Upper lobe of right lung (tissue), 1 donor: Measurements from ENCODE around the gene SKI. TPM values are rescaled to one million over a fixed set of nuclear protein-coding genes. Genes with fewer than 3 reads are reported as not detected.

Experiments used
- ATAC-seq: fragments of 200-7000 bp; cut with Tn5 transposase; one replicate; pipeline ENCODE4 v1.9.1; 2020; ENCODE audit warnings: mild to moderate bottlenecking, moderate library complexity
- DNase-seq: peaks from one replicate; pipeline ENCODE4 v3.0.0-alpha.2; 2020
- H3K27ac ChIP-seq: fragments of 200-600 bp; one replicate; pipeline ENCODE4 v1.8.0; 2022
- H3K27me3 ChIP-seq: fragments of 200-600 bp; one replicate; pipeline ENCODE4 v1.8.0; 2022; ENCODE audit warnings: mild to moderate bottlenecking
- H3K36me3 ChIP-seq: fragments of 200-600 bp; one replicate; pipeline ENCODE4 v1.8.0; 2022
- H3K4me1 ChIP-seq: fragments of 200-600 bp; one replicate; pipeline ENCODE4 v1.8.0; 2022
- H3K4me3 ChIP-seq: fragments of 200-600 bp; one replicate; pipeline ENCODE4 v1.8.0; 2022; ENCODE audit warnings: mild to moderate bottlenecking
- H3K9me3 ChIP-seq: fragments of 200-600 bp; one replicate; pipeline ENCODE4 v1.8.0; 2022
- intact Hi-C: fragments of 100-400 bp; cut with DNase I; formaldehyde crosslinking; loops from one replicate; pipeline ENCODE4 v1.11.0; 2022
- total RNA-seq: library from RNA; stranded (reverse); fragmentation: NEBNext Ultra II Directional; extraction: Animal tissue kit (Norgen Biotek cat#: 25700); gene quantifications from one replicate; pipeline ENCODE4 v1.2.1, GENCODE V29; 2021
- TF ChIP-seq, protein P1 (sequence below): fragments of 200-600 bp; IDR thresholded peaks from one replicate; pipeline ENCODE4 v1.8.0; 2022; ENCODE audit warnings: antibody characterized with exemption
- donor health status: DM: no; HTN: yes; CAD: no; lungs with severe emphysema.

The SKI gene
- total RNA-seq, 1 donor from 2014 or later, result 89.6 TPM

GRCh38 chr1:2337501-2337900 lies 109.4 kb downstream of the SKI start:
- ATAC-seq (no peak), DNase-seq (no peak)
- H3K4me3 ChIP-seq, result no peak overlapping the region
- intact Hi-C loops, result no loop called here
- no peaks in the 10 kb centered on the region for H3K4me1 ChIP-seq
- TF ChIP-seq, protein P1, sequence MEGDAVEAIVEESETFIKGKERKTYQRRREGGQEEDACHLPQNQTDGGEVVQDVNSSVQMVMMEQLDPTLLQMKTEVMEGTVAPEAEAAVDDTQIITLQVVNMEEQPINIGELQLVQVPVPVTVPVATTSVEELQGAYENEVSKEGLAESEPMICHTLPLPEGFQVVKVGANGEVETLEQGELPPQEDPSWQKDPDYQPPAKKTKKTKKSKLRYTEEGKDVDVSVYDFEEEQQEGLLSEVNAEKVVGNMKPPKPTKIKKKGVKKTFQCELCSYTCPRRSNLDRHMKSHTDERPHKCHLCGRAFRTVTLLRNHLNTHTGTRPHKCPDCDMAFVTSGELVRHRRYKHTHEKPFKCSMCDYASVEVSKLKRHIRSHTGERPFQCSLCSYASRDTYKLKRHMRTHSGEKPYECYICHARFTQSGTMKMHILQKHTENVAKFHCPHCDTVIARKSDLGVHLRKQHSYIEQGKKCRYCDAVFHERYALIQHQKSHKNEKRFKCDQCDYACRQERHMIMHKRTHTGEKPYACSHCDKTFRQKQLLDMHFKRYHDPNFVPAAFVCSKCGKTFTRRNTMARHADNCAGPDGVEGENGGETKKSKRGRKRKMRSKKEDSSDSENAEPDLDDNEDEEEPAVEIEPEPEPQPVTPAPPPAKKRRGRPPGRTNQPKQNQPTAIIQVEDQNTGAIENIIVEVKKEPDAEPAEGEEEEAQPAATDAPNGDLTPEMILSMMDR, result no peak
- no peak overlapping the region for H3K27ac ChIP-seq
- no peaks in the 10 kb centered on the region for H3K36me3 ChIP-seq
- no peaks in the 10 kb centered on the region for H3K9me3 ChIP-seq
- H3K27me3 ChIP-seq, result no peaks in the 10 kb centered on the region

- no peaks in the 10 kb centered on the region for H3K27me3 ChIP-seq
- no peaks in the 10 kb centered on the region for H3K4me1 ChIP-seq
- H3K36me3 ChIP-seq, result no peaks in the 10 kb centered on the region
- ATAC-seq (no peak), DNase-seq (no peak)
- H3K9me3 ChIP-seq, result no peaks in the 10 kb centered on the region
- TF ChIP-seq, protein P1, result no peak
- intact Hi-C loops, result no loop called here
- no peak overlapping the region for H3K4me3 ChIP-seq
- H3K27ac ChIP-seq, result no peak overlapping the region
Observed at GRCh38 chr1:2339206-2340085, 111.3 kb downstream of the SKI start.

DNA sequence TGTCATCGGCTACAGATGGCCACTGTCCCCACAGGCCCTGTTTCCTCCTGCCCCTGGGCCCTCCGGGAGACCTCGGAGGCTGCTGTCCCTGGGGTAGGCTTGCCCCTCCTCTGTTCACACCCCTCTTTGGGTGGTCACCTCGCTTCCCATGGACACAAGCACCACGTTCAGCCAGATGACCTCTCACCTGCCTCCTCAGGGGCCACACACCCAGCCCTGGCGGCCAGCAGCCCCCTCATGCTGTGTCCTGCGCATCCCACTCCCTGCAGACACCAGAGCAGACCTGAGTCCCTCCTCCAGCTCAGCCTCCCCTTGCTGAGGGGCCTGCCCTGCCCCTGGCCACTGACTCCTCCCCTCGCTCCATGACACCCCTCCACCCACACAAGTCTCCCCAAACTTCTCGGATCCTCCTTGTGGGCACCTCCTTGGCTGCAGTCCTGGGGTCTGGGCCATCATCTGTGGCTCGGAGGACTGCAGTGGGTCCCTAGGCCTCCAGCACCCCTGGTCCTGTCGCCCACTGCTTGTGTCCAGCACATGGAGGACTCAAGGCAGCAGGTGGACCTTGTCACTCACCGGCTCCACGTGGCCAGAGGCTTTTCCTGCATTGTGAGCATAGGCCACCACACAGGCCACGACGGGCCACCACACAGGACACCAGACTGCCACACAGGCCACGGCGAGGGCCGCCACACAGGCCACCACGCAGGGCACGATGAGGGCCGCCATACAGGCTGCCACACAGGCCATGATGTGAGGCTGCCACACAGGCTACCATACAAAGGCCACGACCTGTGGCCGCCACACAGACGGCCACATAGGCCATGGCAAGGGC lies 112.2 kb downstream of the SKI start:
- Histone ChIP-seq H3K27ac (no peak overlapping the region), H3K4me1 (no peaks in the 10 kb centered on the region), H3K36me3 (no peaks in the 10 kb centered on the region), H3K27me3 (no peaks in the 10 kb centered on the region), H3K4me3 (no peak overlapping the region), H3K9me3 (no peaks in the 10 kb centered on the region)
- ATAC-seq (no peak), DNase-seq (no peak)
- TF ChIP-seq, protein P1, result no peak
- intact Hi-C loops, result no loop called here

DNA sequence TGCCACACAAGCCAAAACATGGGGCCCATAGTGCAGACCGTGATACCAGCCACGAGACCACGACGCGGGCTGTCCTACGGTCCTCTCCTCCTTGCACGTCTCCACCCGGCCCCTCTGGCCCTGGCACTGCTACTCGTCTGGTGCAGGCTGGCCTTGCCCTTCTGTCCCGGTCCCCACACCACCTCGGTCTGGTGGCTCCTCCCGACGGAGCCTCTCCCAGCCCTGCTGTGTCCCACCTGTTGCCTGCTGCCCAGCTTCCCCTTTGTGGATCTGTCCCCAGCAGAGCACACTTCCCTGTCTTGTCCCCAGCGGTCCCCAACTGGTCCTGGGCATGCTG lies 112.8 kb downstream of the SKI start:
- no peaks in the 10 kb centered on the region for H3K4me1 ChIP-seq
- TF ChIP-seq, protein P1, result no peak
- intact Hi-C loops, result no loop called here
- H3K36me3 ChIP-seq, result no peaks in the 10 kb centered on the region
- no peaks in the 10 kb centered on the region for H3K27me3 ChIP-seq
- DNase-seq (no peak), ATAC-seq (no peak)
- no peak overlapping the region for H3K27ac ChIP-seq
- no peaks in the 10 kb centered on the region for H3K9me3 ChIP-seq
- no peak overlapping the region for H3K4me3 ChIP-seq

GRCh38 chr1:2341706-2342383 lies 113.7 kb downstream of the SKI start:
- intact Hi-C loops, result no loop called here
- no peak for ATAC-seq
- Histone ChIP-seq H3K27me3 (no peaks in the 10 kb centered on the region), H3K36me3 (no peaks in the 10 kb centered on the region), H3K27ac (no peak overlapping the region), H3K4me1 (no peaks in the 10 kb centered on the region), H3K9me3 (no peaks in the 10 kb centered on the region), H3K4me3 (no peak overlapping the region)
- DNase-seq, result no peak
- TF ChIP-seq, protein P1, result no peak
